DMS 273 (cell line): ENCODE data around the gene HMCN2.
"Not testable (repeated sequence)": the region's sequence is repeated elsewhere in the genome, so short reads cannot be mapped to it uniquely, and the experiment has no call there.

Experiments
- DNase-seq: peaks from one replicate; lab custom pipeline; 2025; ENCODE audit not compliant: unreplicated experiment; lab: John Stamatoyannopoulos, UW

The HMCN2 gene

GRCh38 chr9:130264414-130265350 lies 878 bp upstream of the HMCN2 start:
- peak; percentile 24 for DNase-seq

GRCh38 chr9:130266236-130267098 lies 907 bp downstream of the HMCN2 start:
- no peak for DNase-seq

- peak; percentile 30 for DNase-seq
Observed at GRCh38 chr9:130267930-130268329, 2.4 kb downstream of the HMCN2 start.

GRCh38 chr9:130268521-130269211 lies 3.1 kb downstream of the HMCN2 start:
- peak; percentile 89 for DNase-seq

- DNase-seq, result no peak
Observed at GRCh38 chr9:130271473-130271872, 5.9 kb downstream of the HMCN2 start.

GRCh38 chr9:130275156-130275555 lies 9.6 kb downstream of the HMCN2 start:
- DNase-seq, result no peak

GRCh38 chr9:130276121-130276520 lies 10.6 kb downstream of the HMCN2 start:
- DNase-seq, result no peak

GRCh38 chr9:130276955-130277354 lies 11.4 kb downstream of the HMCN2 start:
- DNase-seq, result no peak

GRCh38 chr9:130277525-130277924 lies 12.0 kb downstream of the HMCN2 start:
- DNase-seq, result not testable (repeated sequence)

GRCh38 chr9:130283539-130284248 lies 18.1 kb downstream of the HMCN2 start:
- DNase-seq, result no peak

- no peak for DNase-seq
Observed at GRCh38 chr9:130284249-130284625, 18.7 kb downstream of the HMCN2 start.

- DNase-seq, result no peak
Observed at GRCh38 chr9:130284690-130285089, 19.1 kb downstream of the HMCN2 start.

GRCh38 chr9:130285271-130285670 lies 19.7 kb downstream of the HMCN2 start:
- no peak for DNase-seq

- DNase-seq, result no peak
Observed at GRCh38 chr9:130286072-130286770, 20.7 kb downstream of the HMCN2 start.

GRCh38 chr9:130286781-130287428 lies 21.3 kb downstream of the HMCN2 start:
- DNase-seq, result no peak

GRCh38 chr9:130287736-130288135 lies 22.2 kb downstream of the HMCN2 start:
- peak; percentile 71 for DNase-seq

GRCh38 chr9:130288393-130288792 lies 22.8 kb downstream of the HMCN2 start:
- no peak for DNase-seq

- no peak for DNase-seq
Observed at GRCh38 chr9:130288926-130289690, 23.5 kb downstream of the HMCN2 start.
